Stimulated activated naive CD4-positive, alpha-beta T cell (primary cell): Measurements from ENCODE around the gene SPIN2A.
A peak's percentile ranks its signal among the peaks of the same experiment; 100 is the strongest.
"Not testable (repeated sequence)": the region's sequence is repeated elsewhere in the genome, so short reads cannot be mapped to it uniquely, and the experiment has no call there.

ENCODE experiments used
- DNase-seq, 6 experiments: peaks; one replicate each; lab custom pipeline; 2025; lab: John Stamatoyannopoulos, UW

The SPIN2A gene

DNA sequence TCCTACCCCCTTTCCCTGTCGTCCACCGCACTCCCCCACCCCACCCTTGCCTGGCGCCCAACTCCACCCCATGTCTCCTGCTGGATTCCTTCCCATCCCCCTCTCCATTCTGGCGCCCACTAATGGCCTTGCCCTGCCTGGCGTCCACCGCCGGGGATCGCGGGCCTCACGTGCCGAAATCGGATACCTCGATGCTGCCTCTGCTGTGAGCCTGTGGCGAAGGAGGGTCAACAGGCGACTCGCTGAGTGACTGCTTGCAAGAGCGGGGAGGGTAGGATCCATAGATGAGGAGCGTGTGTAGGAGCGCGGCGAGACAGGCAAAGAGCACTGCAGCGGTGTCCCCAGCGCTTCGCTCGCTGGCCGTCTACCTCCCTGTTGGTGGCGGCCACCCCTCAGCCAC lies at the start of gene SPIN2A:
SPIN2A (minus strand) TSS at position 325 of the 400 bp plus-strand sequence. CDS start 800 bp downstream, outside the sequence.
- DNase-seq: not testable (repeated sequence)

DNA sequence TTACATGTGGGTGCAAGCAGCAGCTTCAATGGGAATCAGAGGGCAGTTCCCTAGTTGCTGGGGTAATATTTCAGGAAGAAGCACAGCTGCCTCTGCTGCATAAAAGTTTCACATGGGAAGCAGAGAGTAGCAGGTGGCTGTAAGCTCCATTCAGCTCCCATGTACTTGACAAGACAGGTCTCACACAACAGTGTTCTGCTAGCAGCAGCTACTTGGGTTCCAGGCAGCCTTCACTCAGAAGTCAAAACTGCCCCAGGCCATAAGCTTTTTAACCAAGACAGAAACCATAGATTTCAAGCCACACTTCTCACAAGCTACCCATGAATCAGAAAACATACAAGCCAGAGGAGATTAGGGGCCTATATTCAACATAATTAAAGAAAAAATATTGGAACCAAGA lies 41.4 kb upstream of the SPIN2A start:
- DNase-seq: no peak

DNA sequence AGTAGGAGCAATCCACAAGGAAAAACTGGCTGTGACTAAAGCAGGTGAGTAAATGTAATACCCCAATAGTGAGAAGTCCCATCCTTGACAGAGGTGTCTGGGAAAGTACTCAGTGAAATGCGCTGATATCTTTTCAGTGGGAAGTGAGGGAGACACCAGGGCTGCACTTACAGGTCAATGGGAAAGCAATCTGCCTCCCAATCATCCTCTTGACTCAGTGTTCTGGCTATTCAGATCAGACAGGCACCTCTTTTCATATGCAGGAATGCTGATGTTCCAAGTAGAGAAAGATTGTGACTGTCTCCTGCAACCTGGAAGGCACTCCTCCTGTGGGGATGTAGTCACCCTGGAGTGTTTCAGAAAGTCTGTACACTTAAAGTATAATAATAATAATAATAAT lies 39.9 kb upstream of the SPIN2A start:
- DNase-seq: no peak

DNA sequence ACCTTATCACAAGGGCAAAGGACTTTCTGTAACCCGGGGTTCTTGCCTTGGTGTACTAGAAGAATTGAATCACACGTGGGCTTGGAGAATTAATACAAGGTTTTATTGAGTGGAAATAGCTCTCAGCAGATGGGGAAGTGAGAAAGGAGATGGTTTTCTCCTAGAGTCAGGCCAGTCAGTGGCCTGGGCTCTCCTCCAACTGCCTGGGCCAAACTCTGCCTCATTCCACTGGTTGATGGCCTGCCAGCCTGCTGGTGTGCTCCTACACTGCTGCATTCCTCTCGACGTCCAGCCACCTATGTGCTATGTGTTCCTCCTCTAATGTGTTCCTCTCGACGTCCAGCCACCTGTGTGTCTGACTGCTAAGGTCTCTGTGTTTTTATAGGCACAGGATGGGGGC lies 35.3 kb upstream of the SPIN2A start:
- no peak for DNase-seq

DNA sequence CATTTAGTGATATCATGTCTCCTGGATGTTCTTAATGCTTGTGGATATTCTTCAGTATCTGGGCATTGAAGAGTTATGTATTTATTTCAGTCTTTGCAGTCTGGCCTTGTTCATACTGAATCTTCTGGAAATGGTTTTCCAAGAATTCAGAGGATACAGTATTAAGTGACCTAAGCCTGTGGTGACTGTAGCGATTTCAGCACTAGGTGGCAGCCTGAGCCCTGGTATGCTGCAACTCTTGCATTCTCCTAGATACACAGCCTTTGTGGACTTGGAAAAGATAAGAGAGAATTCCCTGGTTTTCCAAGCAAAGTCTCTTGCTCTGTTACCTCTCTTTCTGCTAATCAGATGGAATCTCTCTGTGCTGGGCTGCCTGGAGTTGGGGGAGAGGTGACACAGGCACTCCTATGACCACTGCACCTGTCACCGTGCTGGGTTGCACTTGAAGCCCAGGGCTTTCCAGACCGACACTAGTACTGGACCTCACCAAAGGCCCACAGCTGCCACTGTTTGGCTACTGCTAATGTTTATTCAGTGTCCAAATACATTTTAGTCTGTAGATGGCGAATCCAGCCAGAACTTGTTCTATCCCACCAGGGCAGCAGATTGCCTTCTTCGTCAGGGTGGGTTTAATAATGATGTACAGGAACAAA lies 19.3 kb upstream of the SPIN2A start:
- DNase-seq: no peak

DNA sequence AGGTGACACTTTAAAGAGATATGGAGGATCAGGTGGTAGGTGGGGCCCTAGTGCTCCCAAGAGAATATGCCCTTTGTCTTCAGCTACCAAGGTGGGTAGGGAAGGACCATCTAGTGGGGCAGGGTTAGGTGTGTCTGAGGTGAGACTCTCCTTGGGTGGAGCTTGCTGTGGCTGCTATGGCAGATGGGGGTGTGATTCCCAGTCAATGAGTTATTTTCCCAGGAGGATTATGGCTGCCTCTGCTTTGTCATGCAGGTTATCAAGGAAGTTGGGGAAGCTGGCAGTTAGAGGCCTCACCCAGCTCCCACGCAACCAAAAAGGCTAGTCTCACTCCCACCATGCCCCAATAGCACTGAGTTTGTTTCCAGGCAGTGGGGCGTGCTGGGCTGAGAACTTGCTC lies 18.0 kb upstream of the SPIN2A start:
- DNase-seq: no peak

DNA sequence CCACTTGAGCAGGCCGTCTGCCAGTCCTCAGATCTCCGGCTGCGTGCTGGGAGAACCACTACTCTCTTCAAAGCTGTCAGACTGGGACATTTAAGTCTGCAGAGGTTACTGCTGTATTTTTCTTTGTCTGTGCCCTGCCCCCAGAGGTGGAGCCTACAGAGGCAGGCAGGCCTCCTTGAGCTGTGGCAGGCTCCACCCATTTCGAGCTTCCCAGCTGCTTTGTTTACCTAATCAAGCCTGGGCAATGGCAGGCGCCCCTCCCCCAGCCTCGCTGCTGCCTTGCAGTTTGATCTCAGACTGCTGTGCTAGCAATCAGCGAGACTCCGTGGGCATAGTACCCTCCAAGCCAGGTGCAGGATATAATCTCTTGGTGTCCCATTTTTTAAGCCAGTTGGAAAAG lies 15.0 kb upstream of the SPIN2A start:
- not testable (repeated sequence) for DNase-seq

DNA sequence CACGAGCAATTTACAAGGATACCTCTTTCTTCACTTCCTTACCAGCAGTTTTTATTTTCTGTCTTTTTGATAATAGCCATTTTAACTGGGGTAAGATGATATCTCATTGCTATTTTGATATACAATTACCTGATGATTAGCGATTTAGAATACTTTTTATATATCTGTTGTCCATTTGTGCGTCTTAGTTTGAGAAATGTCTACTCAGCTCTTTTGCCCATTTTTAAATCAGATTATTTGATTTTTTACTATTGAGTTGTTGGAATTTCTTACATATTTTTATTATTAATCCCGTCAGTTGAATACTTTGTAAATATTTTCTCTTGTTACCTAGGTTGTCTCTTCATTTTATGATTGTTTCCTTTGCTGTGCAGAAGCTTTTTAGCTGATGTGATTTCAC lies 1.5 kb upstream of the SPIN2A start:
- DNase-seq: no peak

DNA sequence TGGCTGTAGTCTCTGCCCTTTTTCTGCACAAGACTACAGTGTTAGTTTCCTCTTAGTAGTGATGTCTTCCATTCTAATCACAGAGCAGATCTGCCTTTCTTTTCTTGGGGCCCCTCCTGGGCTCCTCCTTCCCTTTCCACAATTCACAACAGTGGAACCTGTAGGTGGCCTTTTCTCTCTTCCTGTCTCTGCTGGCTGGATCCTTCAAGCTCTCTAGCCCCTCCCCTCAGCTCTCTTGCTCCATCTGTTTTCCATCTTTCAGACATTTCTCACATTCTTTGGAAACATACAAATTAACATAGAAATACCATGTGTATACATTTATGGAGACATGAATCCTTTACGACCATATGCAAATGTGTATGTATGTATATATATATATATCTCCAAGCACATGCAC lies 304 bp upstream of the SPIN2A start:
- no peak for DNase-seq

DNA sequence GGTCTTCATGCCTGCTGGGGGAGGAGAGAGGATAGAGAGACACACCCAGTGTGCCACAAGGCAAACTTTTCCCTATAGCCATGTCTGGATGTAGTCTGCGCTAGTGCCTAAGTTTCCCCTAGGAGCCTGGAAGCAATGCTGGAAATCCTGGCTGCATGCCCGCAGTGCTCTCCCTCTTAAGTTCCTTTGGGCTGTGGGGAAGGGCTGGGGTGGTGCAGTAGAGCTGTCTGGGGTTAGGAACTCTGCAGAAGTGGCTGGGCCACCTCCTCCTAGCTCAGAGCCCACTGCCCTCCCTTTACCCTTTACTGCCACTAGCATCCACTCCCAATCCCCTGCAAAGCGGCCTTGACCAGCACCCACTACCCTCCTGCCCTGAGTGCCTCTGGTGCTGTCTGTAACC lies 608 bp downstream of the SPIN2A start:
- DNase-seq: not testable (repeated sequence)

DNA sequence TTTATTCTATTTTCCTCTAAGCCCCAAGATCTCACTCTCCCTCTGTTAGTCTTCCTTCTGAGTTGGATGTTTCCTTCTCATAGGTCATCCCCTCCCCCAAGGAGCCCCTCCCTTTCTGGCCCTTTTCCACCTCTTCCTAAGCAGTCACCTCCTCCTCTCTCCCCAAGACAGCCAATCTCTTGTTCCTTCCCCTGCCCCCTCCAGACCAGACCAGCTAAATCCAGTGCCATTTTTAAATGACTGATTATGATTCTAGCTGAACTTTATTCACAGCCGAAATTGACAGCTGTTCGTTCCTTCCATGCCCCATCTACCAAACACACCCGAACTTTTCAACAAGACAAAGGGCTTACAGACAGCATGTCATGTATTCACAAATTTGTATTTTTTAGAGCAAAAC lies 1.9 kb downstream of the SPIN2A start:
- no peak for DNase-seq

DNA sequence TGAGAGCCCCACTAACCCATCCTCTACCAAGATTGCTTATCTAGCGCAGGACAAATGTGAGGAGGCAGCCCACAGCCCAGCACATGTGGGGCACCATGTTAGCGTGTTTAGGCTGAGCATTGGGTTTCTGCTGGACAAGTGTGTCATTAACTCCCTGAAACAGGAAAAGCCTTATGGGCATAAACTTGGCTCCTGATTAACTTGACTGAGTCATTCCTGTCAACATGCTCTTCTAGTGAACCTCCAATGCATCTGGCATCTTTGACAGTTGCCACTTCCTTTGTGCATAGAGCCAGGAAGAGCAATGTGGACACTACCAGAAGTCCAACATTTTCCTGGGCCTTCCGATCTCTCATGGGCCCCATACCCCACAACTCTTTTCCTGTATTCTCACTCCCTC lies 2.5 kb downstream of the SPIN2A start:
- no peak for DNase-seq

DNA sequence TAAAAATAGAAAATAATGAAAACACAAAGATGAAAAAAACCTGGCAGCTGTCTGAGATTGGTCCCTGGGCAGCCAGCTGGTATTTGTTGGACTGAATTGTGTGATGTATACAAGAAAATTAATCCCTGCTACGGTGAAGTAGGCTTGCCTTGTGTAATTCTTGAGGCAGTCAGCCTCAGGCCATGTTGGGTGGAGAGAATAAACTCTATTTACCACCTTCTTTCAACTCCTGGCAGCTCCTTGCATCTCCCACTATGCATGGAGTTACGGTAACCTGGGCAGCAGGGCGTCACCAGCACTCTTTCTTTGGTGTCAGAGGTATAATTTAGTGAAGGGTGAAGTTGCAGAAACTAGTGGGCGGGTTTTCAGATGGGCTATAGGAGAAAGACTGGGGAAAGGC lies 3.5 kb downstream of the SPIN2A start:
- DNase-seq: no peak

DNA sequence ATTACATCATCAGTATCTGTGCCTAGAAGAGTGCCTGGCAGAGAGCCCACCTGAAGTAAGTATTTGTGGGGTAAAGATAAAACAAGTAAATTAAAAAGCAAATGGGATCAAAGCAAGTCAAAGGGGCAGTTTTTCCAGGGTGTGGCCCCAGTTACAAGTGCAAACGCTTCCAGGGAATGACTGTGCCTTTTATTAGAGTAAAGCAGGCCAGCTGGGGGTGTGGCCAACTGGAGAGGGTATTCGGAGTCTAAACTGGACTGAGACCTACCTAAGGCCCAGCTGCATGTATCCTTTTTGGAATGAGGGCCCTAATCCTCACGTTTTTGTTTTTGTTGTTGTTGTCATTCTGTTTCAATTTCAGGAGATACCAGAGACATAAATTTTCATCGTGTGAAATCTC lies 3.9 kb downstream of the SPIN2A start:
- DNase-seq: not testable (repeated sequence)

DNA sequence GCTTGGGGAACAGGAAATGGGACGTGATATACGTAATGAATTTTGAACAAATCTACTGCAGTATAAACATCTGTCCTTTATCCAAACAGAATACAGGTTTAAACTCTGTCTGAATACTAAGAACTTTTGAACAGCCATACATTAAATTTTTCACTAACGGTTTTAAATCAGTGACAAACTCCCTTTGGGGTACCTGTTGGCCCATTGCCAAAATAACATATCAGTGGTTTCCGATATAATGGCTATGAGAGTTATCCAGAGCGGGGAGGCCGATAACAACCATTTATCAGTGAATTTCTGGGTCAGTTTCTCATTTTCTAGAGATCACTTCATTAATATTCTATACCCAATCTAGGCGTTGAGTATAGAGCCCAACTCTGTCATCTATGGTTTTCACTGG lies 5.2 kb downstream of the SPIN2A start:
- DNase-seq: no peak

DNA sequence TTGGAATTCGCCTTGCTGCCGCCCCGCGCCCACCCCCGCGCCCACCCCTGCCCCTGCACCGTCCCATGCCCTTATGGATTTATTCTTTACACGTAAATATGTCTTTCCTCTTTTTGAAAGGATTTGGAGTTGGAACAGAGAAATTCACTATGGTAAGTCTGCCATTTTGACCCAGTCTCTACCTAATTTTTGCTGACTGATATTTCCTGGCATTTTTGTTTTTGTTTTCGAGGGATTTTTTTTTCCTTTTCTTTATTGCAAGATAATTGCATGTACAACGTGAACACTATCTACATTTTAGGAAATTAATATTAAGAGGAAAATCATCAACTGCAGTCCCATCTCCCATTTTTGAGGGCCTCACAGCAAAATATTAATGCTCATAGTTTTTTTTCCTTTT lies 15.4 kb downstream of the SPIN2A start:
- DNase-seq: no peak

DNA sequence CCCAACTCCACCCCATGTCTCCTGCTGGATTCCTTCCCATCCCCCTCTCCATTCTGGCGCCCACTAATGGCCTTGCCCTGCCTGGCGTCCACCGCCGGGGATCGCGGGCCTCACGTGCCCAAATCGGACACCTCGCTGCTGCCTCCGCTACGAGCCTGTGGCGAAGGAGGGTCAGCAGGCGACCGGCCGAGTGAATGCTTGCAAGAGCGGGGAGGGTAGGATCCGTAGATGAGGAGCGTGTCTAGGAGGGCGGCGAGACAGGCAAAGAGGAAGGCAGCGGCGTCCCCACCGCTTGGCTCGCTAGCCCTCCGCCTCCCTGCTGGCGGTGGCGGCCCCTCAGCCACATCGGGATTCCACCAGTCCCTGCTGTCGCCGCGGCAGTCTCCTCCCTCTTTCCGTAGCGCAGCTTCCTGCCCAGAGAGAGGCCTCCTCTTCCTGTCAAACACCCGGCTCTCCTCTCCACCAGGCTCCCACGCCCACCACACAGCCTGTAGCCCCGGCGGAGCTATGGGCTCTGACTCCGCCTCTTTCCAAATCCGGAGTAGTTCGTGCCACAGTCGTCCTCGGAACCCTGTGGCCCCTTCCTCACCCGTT lies 15.9 kb downstream of the SPIN2A start, which contains the start of gene SPIN2B:
SPIN2B (minus strand) TSS at position 387 of the 594 bp plus-strand sequence.
- DNase-seq: peak; percentile 40 to 70 (median 62)

DNA sequence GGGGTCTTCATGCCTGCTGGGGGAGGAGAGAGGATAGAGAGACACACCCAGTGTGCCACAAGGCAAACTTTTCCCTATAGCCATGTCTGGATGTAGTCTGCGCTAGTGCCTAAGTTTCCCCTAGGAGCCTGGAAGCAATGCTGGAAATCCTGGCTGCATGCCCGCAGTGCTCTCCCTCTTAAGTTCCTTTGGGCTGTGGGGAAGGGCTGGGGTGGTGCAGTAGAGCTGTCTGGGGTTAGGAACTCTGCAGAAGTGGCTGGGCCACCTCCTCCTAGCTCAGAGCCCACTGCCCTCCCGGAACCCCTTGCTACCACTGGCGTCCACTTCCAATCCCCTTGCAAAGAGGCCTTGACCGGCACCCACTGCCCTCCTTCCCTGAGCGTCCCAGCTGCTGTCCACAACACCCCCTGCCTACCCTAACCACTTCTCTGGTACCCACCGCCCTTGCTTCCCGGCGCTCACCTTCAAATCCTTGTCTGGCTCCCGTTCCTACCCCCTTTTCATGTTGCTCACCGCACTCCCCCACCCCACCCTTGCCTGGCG lies 16.5 kb downstream of the SPIN2A start:
- not testable (repeated sequence) for DNase-seq

DNA sequence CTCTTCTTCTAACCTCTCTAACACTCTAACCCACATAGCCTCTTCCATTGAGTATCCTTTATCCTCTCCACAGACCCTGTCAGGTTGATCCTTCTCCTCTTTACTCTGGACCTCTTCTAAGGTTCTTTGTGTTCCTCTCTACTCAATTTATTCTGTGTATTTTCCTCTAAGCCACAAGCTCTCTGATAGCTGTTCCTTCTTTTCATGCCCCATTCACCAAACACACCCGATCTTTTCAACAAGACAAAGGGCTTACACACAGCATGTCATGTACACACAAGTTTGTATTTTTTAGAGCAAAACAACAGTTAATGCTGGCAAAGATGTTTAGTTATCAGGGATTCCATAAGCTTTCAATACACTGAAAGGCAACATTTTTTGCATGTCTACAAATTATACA lies 17.8 kb downstream of the SPIN2A start:
- no peak for DNase-seq

DNA sequence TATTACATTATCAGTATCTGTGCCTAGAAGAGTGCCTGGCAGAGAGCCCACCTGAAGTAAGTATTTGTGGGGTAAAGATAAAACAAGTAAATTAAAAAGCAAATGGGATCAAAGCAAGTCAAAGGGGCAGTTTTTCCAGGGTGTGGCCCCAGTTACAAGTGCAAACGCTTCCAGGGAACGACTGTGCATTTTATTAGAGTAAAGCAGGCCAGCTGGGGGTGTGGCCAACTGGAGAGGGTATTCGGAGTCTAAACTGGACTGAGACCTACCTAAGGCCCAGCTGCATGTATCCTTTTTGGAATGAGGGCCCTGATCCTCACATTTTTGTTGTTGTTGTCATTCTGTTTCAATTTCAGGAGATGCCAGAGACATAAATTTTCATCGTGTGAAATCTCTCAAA lies 19.6 kb downstream of the SPIN2A start:
- not testable (repeated sequence) for DNase-seq

DNA sequence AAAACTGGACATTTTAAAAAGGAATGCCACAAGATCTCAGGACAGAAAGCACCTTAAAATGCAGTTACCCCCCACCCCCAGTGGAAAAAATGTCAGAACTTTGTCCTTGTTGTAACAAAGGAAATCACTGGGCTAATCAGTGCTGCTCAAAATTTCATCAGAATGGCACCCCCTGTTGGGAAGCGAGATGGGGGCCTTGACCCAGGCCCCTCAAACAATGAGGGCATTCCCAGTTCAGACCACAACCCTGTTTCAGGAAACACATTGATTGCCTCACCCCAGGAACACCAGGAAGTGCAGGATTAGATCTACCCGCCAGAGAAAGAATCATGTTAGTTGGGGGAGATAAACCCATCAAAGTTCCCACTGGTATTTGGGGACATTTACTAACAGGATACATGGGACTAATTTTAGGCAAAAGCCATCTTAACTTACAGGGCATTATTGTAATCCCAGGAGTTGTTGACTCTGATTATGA lies 32.2 kb downstream of the SPIN2A start:
- DNase-seq: no peak

DNA sequence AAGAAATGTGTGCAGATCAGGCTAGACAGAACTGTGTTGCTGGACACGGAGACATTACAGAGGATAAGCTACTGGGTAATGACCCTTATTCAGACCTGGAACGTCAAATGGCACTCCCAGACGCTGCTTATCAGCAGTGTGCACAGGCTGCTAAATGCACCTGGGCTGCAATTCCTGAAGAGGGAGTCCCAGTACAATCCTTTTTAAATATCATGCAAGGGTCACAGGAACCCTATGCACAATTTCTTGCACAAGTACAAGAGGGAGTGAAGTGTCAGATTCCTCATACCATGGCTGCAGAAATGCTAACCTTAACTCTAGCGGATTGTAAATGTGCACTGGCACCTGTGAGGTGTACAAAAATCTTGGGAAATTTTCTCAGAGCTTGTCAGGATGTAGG lies 32.8 kb downstream of the SPIN2A start:
- DNase-seq: no peak

DNA sequence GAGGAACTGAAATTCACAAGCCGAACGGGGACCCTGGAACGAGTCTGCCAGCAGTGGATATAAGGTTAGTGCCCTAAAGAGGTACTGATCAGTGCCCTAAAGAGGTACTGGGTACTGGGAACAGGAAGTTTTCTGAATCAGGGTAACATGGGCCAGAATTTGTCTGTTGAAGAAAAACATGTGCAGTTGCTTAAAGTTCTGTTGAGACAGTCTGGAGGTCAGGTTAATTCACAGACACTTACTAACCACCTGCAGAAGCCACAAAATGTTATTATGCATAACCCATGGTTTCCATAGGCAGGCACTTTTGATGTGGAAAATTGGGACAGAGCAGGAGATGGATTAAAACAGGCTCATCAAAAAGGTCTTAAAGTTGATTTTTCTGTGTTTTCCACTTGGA lies 33.7 kb downstream of the SPIN2A start:
- DNase-seq: no peak

DNA sequence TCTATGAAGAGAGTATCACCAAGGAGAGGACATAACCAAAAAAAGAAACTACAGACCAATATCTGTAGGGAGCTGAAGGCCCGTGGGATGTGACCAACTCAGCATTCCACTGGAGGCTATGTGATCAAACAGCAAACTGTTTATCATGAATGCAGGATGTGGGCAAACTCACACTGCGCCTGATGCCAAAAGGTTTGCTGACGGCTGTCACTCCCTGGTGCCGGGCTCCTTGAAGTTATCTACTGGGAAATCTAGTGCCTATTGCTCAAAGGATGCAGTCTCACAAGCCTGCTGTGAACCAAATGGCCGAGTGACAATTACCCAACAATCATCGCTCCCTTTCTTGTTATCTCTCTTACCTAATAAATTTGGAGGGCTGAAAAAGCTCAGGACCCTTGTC lies 34.3 kb downstream of the SPIN2A start:
- peak in 2 of 6 experiments; percentile 0 to 10 for DNase-seq
